NCI-H526 treated with DMSO at 0.1 percent for 48 hours (cell line): Measurements from ENCODE around the gene MFF.

Experiments
- DNase-seq: peaks from one replicate; lab custom pipeline; 2025; lab: John Stamatoyannopoulos, UW

Gene MFF

DNA sequence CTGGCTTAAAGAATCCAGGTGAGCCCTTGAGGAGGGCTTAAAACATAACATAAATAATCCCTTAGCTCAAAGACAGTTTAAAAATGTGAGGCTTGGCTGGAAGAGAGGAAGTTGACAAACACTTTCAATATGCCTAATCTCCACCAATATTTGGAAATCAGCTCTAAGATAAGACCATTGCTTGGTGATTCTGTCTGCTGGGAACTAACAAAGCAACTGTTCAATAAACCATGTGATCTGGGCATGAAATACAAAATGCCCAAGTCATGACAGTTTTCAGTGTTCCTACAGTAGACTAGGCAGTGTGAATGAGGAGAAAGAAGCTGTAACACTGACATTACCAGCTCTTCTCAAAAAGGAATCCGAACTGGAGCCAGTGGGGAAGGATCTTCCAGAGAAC, 10.7 kb downstream of the MFF start:
- no peak for DNase-seq

DNA sequence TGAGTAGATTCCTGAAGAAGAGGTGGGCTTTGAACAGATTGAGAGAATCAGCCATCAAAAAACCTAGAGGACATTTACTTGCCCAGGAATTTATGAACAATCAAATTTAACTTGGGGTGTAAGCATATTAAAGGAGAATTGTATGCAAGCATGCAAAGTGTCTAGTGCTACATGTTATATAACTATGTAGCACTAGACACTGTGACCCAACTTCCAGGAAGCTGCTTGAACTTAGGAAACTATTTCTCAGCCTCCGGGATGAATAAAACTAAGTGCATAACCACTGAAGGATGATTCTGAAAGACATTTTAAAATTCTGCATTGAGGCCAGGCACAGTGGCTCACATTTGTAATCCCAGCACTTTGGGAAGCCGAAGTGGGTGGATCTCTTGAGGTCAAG, 12.4 kb downstream of the MFF start:
- no peak for DNase-seq

DNA sequence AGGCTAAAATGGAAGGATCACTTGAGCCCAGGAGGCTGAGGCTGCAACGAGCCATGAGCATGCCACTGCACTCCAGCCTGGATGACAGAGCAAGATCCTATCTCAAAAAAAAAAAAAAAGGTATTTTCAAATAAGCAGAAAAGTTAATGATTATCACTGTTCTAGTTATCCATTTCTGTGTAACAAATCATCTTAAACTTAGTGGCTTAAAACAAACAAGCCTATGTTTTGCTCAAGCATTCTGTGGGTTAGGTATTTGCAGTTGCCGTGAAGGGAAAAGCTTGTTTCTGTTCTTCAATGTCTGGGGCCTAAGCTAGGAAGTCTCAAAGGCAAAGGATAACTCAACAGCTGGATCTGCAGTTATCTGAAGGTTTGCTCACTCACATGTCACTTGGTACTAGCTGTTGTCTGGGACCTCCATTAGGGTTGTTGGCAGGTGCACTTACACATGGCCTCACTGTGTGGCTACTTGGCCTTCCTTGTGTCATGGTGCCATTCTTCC, 14.1 kb downstream of the MFF start:
- DNase-seq, result no peak

DNA sequence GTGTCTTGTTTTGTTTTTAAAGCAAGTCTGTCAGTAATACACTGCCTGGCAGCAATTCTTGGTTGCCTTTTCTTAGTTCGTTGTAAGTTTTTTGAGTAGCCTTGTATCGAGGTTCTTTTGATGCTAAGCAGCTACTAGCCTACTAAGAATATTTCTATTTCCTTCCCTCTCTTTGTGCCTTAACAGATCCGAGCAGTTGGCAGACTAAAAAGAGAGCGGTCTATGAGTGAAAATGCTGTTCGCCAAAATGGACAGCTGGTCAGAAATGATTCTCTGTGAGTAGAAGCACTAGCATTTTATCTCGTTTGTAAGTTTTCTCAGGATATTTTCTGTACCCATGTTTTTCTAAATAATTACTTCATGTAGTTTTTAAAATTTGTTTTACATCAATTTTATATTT, 15.1 kb downstream of the MFF start:
- no peak for DNase-seq

DNA sequence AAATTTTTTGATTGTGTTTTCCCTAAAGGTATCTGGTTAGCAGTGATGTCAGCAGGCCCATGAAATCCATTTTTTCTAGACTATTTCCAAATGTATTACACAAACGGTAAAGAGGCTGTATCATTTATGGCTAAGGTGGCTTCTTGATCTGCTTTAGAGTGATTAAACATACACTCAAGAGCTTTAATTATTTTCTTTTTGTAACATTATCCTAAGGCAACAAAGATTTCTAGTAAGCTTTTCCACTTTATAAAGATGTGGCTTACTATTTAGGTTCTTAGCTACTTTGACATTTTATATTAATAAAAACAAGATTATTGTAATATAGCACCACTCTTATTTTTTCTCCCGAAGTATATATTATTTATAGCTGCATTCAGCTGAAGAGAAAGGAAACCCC, 16.5 kb downstream of the MFF start:
- DNase-seq, result no peak

DNA sequence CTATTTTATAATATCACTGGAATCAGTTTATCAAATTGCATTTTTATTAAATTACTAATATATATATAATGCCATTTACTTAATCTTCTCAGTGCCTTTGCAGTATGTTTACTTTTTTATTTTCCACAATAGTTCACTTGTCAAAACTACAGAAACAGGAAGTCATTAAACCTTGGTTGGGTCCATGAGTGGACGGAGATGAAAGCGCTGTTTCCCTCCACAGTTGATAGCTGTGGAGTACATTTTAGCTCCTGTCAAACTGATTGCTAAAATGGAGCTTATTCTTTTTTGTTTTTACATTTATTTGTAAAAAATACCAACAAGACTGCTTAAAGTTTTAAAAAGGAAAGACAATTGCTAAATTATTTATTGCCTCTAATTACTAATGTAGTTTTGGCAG, 19.2 kb downstream of the MFF start:
- no peak for DNase-seq

DNA sequence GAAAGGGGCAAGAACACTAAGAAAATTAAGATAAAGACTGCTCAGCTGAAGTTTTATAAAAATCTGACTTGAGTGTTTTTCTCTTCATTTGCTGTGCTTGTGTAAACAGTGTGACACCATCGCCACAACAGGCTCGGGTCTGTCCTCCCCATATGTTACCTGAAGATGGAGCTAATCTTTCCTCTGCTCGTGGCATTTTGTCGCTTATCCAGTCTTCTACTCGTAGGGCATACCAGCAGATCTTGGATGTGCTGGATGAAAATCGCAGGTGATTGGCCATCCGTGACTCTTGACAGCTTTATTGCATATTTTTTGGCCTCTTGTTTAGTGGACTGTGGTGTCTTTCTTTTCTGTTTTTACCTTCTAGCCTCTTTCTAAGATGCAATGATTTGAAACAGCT, 22.1 kb downstream of the MFF start:
- DNase-seq, result no peak

DNA sequence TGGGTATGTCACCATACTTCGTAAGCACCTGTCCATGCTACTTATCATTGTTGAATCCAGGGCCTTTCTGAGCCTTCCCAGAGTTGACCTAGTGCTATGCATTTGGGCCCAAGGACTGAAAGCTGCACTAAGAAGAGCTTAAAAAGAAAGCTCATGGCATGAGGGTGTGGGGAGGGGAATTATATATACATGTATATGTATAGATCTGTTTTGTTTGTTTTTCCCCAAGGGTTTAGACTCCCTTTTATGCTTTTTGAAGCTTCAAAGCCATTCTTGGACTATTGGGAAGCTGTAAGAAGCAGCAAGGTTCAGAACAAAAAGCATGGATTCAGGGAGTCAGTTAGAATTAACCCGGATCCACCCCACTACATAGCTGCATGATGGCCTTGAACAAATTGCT, 23.3 kb downstream of the MFF start:
- no peak for DNase-seq

DNA sequence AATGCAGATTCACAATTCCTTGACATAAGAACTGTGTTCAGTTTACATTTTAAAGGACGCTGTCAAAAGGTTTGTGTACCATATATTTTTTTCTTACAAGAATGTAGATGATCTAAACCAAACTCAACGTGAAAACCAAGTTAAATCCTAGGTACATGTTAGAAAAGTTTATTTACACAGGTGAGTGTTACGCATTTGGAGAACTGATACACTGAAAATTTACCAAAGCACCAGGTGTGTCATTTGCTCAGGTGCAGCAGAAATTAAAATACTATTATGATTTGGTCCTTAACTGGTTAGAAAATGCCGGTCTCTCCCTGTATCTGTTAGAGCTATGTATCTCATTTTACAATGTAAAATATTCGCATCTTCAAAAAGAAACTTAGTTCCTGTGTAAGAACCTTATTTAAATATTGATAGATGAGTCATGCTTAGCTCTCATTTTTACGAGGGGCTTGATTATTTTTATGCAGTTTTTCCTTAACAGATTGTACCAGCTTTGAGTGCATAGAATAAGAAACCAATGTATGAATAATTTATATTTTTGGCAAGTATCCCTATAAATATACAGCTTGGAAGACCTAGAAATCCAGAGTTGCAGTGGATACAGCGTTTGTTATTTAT, 25.1 kb downstream of the MFF start:
- no peak for DNase-seq

DNA sequence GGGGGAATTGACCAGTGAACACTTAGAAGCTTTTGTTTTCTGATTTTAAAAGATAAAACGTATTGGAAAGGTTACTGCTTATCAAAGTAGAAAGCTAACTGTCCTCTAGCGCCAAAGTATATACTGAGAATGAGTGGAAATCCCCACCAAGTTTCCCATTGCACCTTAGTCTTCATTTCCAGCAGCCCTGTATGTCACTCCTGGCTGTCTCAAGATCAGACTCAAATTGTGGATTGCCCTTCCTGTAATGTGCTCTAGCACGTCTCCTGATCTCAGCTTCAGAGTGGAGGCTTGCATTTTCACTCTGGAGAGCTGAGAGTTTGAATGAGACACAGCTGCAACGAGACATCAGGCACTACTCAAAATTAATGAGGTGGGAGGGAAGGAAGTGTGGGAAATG, 26.6 kb downstream of the MFF start:
- no peak for DNase-seq

DNA sequence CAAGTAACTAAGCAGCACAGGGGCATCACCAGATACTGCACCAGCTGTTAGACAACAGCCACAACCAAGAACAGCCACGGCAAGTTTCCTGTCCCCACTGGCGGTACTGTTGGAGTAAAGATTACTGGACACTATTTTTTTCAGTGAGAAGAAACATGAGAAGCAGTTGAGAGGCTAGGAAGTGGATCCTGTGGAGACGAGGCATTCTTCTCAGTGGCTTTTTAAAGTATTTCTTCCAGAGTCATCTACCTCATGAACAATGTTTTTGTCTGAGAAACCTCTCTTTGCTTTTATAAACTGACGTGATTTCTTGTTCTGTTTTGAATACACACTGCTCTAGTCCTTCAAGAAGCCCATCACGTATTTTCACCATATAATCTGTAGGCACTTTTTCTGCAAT, 35.3 kb downstream of the MFF start:
- no peak for DNase-seq

DNA sequence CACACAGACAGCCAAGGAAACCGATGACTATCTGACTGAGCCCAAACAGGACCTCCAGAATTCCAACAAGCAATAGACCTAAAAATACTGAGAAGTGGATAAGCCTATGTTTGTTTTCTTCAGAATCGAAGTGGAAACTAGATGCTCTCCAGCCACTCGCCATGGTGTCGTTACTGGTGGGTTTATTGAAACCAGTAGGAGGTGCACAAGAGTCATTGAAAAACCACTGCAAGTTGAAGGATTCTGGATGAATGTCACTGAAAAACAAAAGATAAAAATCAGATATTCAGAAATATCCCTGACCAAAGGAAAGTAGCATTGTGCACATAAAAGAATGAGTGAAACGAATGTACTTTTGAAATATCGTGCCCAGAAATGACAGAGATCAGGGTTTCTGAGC, 38.7 kb downstream of the MFF start:
- no peak for DNase-seq

DNA sequence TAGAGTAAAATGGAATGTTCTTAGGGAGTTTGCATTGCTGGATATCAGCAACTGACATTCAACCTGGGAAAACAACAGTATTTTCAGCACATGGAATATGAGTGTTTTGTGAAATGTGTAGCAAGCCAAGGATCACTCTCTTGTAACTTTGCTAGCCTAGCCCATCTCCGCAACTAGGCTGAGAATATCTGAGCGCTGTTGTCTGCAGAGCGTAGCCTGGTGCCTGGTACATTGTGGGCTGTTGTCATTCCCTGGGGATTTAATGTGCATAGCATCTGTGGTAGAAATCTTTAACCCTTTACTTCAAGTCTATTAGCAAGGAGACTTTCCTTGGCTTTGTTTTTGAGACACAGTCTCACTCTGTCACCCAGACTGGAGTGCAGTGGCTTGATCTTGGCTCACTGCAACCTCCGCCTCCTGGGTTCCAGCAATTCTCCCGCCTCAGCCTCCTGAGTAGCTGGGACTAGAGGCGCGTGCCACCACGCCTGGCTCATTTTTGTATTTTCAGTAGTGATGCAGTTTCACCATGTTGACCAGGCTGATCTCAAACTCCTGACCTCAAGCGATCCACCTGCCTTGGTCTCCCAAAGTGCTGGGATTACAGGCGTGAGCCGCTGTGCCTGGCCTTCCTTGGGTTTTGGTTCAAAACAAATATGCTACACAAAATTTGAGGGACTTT, 39.7 kb downstream of the MFF start:
- peak; percentile 41 for DNase-seq

DNA sequence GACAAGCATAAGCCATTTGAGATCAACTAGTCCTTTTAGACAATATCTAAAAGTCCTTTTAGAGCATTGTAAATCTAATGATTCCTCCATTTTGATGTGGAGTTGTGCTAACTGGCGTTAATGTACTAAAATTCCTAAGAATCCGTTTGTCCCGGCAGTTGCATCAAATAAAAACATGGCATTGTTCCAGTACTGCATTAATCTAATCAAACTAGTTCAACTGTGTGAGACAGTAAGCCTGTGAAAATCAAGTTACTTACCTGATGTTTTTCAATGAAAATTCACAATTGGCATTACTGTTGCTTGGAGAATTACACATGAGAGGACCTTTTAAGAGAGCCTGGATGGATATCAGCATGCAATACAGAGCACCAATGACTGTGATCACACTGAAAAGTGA, 40.8 kb downstream of the MFF start:
- DNase-seq, result no peak

DNA sequence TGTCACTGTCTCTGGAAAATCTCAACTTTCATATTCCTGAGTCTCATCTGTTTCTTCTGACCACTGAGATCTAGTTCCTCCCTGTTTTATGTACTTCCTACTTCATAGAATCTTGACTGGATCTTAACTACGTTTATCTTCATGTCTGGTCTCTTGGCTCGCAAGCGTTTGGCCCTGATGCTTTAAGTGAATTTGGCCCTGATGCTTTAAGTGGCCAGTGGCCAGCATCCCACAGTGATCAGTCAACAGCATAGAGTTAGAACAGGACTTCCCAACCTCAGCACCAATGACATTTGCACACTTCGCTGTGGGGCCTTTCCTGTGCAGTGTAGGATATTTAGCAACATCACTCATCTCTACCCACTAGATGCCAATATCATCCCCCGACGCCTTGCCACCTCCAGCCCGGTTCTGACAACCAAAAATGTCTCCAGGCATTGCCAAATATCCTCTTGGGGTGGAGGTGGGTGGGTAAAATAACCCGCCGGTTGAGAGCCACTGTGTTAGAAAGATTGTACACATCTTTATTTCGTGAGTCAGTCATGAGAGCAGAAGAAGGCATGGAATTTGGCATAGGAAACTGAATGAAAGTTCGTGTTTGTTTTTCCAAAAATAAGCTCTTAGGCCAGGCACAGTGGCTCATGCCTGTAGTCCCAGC, 41.8 kb downstream of the MFF start:
- DNase-seq, result no peak

DNA sequence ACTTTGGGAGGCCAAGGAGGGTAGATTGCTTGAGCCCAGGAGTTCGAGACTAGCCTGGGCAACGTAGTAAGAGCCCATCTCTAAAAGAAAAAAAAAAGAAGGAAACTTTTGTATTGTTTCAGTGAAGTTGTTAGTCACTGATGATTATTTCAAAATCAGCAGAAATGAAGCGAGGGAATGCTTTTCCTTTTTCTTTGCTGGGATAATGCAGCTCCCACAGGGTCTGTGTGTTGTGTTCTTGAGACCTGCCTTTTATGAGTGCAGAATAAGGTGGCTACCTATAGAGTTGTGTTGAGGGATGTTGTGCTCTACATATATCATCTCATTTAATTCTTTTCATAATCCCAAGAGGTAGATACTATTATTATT, 42.4 kb downstream of the MFF start:
- DNase-seq, result no peak

DNA sequence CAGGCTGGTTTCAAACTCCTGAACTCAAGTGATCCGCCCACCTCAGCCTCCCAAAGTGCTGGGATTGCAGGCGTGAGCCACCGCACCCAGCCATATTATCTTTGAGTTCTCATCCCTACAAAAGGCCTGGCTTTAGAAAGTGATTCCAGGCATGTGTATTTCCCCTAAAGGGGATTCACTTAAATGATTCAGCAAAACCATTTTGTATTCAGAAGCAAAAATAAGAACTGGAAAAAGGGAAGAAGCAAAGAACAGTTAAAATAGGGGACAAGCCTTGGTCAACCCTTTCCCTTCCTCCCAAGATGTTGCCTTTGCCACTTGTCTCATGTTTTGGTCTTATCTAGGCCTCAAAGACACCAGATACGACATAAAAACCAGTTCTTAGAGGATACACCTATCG, 43.5 kb downstream of the MFF start:
- no peak for DNase-seq

DNA sequence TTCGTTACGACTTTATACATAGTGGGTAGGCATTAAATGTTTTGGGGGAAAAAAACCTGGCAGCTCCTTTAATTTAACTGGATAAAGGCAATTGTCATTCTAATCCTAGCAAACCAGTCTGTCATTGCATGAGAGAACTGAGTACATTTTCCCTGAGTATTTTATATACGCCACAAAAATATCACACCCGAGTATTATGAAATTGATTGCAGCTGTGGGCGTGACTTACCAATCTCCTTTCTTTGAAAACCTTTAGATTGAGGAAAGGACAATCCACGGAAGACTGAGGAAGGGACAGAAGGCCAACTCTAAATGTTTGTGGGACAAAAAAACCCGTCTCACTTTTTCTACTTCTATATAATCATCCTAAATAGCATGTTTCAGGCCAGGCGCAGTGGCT, 45.0 kb downstream of the MFF start:
- no peak for DNase-seq

DNA sequence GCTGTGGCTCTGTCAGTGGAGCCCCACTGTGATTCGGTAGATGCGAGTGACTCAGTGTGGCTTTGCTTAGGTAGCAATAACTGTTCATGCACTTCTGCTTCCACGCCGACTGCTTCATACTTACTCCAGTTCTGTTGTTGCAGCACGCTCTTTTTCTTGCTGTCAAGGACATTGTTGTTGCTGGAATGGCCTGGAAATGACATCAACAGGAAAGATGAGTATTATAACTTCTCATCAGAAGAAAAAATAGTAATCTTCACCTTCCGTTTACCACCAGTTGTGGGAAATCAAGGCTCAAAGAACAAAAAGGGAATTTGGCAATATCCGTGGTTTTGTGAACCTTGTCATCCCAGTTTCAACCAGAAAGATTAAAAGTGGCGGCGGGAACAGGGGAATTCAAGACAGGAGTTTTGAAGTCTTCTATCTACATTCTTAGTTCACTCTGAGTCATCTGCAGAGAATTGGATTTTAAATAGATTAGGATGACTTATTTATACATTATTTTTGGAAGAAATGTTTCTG, 45.8 kb downstream of the MFF start:
- no peak for DNase-seq

DNA sequence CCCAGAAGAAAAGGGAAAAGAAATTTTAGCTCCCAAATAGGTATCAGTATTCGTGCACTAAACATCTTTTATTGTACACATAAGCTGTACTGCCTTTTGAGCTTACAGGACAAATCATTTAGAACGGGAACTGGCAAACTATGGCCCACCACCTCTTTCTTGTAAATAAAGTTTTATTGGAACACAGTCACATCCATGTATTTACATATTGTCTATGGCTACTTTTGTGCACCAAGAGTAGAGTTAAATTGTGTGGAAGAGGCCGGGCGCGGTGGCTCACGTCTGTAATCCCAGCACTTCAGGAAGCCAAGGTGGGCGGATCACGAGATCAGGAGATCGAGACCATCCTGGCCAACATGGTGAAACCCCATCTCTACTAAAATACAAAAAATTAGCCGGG, 48.3 kb downstream of the MFF start:
- no peak for DNase-seq

DNA sequence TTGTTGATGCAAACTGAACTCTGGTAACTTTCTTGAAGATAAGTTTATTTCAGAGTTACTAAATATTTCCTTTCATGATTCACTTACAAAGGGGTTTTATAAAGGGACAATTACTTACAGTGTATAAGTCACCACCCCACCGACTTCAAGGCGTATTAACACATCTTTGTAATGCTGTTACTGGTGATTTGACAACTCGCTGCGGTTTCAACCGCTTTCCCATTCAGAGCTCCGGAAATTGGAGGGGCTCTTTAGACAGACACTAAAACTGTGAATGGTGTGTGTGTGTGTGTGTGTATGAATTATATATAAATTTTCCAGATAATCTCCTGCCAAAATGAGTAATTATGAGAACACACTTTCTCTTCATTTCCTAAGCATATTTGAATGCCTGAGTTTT, 49.1 kb downstream of the MFF start:
- no peak for DNase-seq

DNA sequence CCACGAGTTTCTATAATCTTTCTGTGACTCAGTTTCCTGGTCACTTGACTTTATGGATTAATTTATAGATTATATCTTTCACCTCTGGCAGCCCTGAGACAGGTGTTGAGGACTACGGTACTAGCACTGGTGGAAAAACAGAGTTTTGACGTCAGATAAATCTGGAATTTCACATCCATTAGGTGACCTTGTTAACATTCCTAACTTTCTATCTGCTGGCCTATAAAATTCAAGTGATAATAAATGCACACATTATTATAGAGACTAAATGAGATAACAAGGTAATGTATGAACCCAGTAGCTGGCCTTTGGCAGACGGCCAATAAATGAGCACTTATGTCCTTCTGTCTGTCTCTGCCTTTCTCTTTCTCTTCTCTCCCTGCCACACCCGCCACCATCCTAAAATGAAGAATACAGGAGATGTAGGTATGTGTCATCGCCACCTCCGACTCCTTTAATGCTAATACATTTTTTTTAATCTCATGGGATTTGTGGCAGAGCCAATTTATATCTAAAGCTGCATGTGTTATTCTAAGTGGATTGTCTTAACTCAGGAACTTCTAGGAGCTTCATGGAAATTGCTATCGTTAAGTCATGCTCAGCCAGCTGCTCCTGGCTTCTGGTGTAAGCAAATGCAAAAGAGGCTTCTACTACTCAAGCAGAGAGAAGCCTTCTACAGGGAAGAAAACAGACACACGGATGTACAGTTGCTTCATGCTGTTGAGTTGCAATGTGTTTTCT, 51.8 kb downstream of the MFF start:
- no peak for DNase-seq
